Measurements from ENCODE around the gene PPARA. TPM values are rescaled to one million over a fixed set of nuclear protein-coding genes. Genes with fewer than 3 reads are reported as not detected.

The PPARA gene
- total RNA-seq, 1 experiment from 2014 or later = 7.7 TPM

GRCh38 chr22:46212195-46212594 is 61.9 kb downstream of the PPARA start:
- no peaks in the 10 kb centered on the region for H3K27me3 ChIP-seq (ENCODE audit: low read length)
- DNase-seq (no peak), ATAC-seq (no peak)
- H3K4me3 ChIP-seq (ENCODE audit: low read length) = no peak overlapping the region
- intact Hi-C loops (cut with micrococcal nuclease) = no loop called here
- TF ChIP-seq EZH2 (IDR thresholded peaks at IDR 0.05; ENCODE audit: low read length, unreplicated experiment) (no peak), EZH2phosphoT487 (IDR thresholded peaks at IDR 0.05; ENCODE audit: borderline replicate concordance, low read length) (no peak), CTCF (conservative IDR thresholded peaks at IDR 0.05; ENCODE audit: low read depth, low read length) (no peak)
- H3K79me2 ChIP-seq (ENCODE audit: low read length) = no peaks in the 10 kb centered on the region
- POLR2A ChIA-PET (ENCODE audit: unreplicated experiment) = no interaction called here
- H3K4me2 ChIP-seq (ENCODE audit: low read length) = no peak overlapping the region
- no peak overlapping the region for H3K9ac ChIP-seq (ENCODE audit: low read length)
- H3F3A ChIP-seq (ENCODE audit: low read length, unreplicated experiment) = no peaks in the 10 kb centered on the region
- H3K9me3 ChIP-seq (ENCODE audit: low read length) = no peaks in the 10 kb centered on the region
- no peak overlapping the region for H2AFZ ChIP-seq (ENCODE audit: low read length)
- H3K27ac ChIP-seq (ENCODE audit: low read length) = no peak overlapping the region
- no peaks in the 10 kb centered on the region for H4K20me1 ChIP-seq (ENCODE audit: low read length)
- no peaks in the 10 kb centered on the region for H3K9me2 ChIP-seq (replicated peaks; ENCODE audit: low read length)
- no peaks in the 10 kb centered on the region for H3K4me1 ChIP-seq (ENCODE audit: insufficient read depth, low read length)
- CTCF ChIA-PET = no interaction called here
- BruUV-seq (replicated peaks) = no TSS peak
- 0 out of 2 replicates have a peak, but pooled peaks cover 6% of the 10 kb centered on the region for H3K36me3 ChIP-seq (ENCODE audit: low read depth, low read length)

- no peak overlapping the region for H3K9ac ChIP-seq (ENCODE audit: low read length)
- H3K79me2 ChIP-seq (ENCODE audit: low read length) = no peaks in the 10 kb centered on the region
- H3K4me2 ChIP-seq (ENCODE audit: low read length) = no peak overlapping the region
- ATAC-seq (no peak), DNase-seq (no peak)
- H3K4me1 ChIP-seq (ENCODE audit: insufficient read depth, low read length) = no peaks in the 10 kb centered on the region
- no peaks in the 10 kb centered on the region for H3K9me3 ChIP-seq (ENCODE audit: low read length)
- POLR2A ChIA-PET (ENCODE audit: unreplicated experiment) = no interaction called here
- no peak overlapping the region for H2AFZ ChIP-seq (ENCODE audit: low read length)
- H3F3A ChIP-seq (ENCODE audit: low read length, unreplicated experiment) = no peaks in the 10 kb centered on the region
- no peak overlapping the region for H3K4me3 ChIP-seq (ENCODE audit: low read length)
- 0 out of 2 replicates have a peak, but pooled peaks cover 6% of the 10 kb centered on the region for H3K36me3 ChIP-seq (ENCODE audit: low read depth, low read length)
- no peaks in the 10 kb centered on the region for H3K27me3 ChIP-seq (ENCODE audit: low read length)
- CTCF ChIA-PET = no interaction called here
- no peaks in the 10 kb centered on the region for H4K20me1 ChIP-seq (ENCODE audit: low read length)
- BruUV-seq (replicated peaks) = no TSS peak
- H3K27ac ChIP-seq (ENCODE audit: low read length) = no peak overlapping the region
- intact Hi-C loops (cut with micrococcal nuclease) = no loop called here
- H3K9me2 ChIP-seq (replicated peaks; ENCODE audit: low read length) = no peaks in the 10 kb centered on the region
- TF ChIP-seq EZH2phosphoT487 (IDR thresholded peaks at IDR 0.05; ENCODE audit: borderline replicate concordance, low read length) (no peak), EZH2 (IDR thresholded peaks at IDR 0.05; ENCODE audit: low read length, unreplicated experiment) (no peak), CTCF (conservative IDR thresholded peaks at IDR 0.05; ENCODE audit: low read depth, low read length) (no peak)
Observed at GRCh38 chr22:46213052-46213451, 62.7 kb downstream of the PPARA start.

- Histone ChIP-seq H3F3A (ENCODE audit: low read length, unreplicated experiment) (no peaks in the 10 kb centered on the region), H4K20me1 (ENCODE audit: low read length) (no peaks in the 10 kb centered on the region), H3K4me1 (ENCODE audit: insufficient read depth, low read length) (no peaks in the 10 kb centered on the region), H3K27me3 (ENCODE audit: low read length) (no peaks in the 10 kb centered on the region), H3K36me3 (ENCODE audit: low read depth, low read length) (0 out of 2 replicates have a peak, but pooled peaks cover 5% of the 10 kb centered on the region), H3K9me2 (replicated peaks; ENCODE audit: low read length) (no peaks in the 10 kb centered on the region), H2AFZ (ENCODE audit: low read length) (no peak overlapping the region), H3K4me3 (ENCODE audit: low read length) (no peak overlapping the region), H3K4me2 (ENCODE audit: low read length) (no peak overlapping the region), H3K79me2 (ENCODE audit: low read length) (no peaks in the 10 kb centered on the region), H3K9ac (ENCODE audit: low read length) (no peak overlapping the region), H3K27ac (ENCODE audit: low read length) (no peak overlapping the region), H3K9me3 (ENCODE audit: low read length) (no peaks in the 10 kb centered on the region)
- BruUV-seq (replicated peaks) = no TSS peak
- ATAC-seq (no peak), DNase-seq (no peak)
- CTCF ChIA-PET = no interaction called here
- POLR2A ChIA-PET (ENCODE audit: unreplicated experiment) = no interaction called here
- TF ChIP-seq EZH2 (IDR thresholded peaks at IDR 0.05; ENCODE audit: low read length, unreplicated experiment) = no peak
- intact Hi-C loops (cut with micrococcal nuclease) = no loop called here
Observed at GRCh38 chr22:46214149-46214548, 63.8 kb downstream of the PPARA start.
